HG02870 (cell line): ENCODE results near the gene MSTN.
"Not testable (repeated sequence)": the region's sequence is repeated elsewhere in the genome, so short reads cannot be mapped to it uniquely, and the experiment has no call there.

Source experiments
- ATAC-seq: cut with Tn5 transposase; IDR thresholded peaks from one replicate; pipeline ENCODE4 v1.9.1; 2021; ENCODE audit warnings: mild to moderate bottlenecking, moderate library complexity; ENCODE audit not compliant: unreplicated experiment

Gene MSTN

DNA sequence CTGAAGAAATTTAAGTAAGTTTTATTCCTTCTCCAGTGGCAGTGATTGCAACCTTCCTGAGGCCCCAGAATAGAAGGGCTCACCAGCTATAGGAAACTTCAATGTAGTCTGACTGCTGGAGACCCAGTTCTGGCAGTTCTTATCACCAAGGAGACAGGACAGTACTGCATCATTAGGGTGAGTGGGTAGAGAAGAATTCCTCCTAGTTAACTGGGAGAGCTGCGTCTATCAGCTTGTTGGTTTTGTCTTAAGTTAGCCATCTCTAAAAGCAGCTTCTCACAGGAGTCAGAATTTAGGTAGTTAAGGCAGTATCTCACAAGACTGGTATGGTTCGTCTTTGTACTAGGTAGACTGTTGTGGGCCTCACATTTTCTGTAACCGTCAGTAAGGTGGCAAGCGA lies 3.3 kb upstream of the MSTN start:
- no peak for ATAC-seq

DNA sequence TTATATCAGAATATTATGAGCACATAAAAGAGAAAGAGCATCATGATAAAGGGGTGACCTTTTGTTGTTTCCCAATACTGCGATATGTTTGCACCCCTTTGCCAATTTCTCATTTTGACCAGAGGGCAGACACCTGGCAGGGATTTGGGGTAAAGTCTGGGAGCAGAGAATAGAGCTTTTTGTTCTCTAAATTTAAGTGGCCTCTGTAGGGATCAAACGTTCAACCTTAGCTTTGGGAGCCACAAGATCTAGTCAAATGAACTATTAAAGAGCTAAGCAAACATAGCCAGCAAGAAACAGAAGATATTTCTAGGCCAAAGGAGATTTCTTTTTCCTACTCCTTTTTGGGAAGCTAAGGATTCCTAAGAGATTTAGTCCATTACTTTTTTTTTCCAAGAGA lies 1.1 kb upstream of the MSTN start:
- ATAC-seq = no peak

DNA sequence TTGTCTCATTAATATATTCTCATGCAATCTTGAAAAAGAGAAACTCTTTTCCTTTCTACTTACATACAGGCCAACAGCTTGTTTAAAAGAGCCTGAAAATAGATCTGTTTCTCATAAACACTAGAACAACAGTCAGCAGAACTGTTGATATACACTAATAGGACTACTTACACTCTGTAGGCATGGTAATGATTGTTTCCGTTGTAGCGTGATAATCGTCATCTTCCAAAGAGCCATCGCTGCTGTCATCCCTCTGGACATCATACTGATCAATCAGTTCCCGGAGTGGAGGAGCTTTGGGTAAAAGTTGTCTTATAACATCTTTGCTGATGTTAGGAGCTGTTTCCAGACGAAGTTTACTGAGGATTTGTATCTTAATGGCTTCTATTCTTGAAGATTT lies 476 bp downstream of the MSTN start:
- ATAC-seq = no peak

DNA sequence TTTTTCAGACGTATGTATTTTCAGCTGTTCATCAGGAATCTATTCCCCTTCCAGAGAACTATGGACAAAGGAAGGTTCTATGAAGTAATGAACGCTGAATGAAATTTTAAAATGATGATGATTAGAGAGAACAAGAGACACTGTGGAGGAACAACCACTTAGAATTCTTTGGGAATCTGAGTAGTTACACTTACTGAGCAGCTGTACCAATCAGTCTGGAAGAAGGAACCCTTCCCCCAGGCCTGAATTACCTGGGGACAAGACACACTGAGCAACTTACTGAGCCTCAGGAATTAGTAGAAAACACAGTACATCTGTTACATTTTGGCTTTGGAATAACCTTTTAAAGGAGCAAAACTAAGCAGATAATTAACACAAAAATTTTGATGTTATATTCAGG lies 1.9 kb downstream of the MSTN start:
- ATAC-seq = no peak

DNA sequence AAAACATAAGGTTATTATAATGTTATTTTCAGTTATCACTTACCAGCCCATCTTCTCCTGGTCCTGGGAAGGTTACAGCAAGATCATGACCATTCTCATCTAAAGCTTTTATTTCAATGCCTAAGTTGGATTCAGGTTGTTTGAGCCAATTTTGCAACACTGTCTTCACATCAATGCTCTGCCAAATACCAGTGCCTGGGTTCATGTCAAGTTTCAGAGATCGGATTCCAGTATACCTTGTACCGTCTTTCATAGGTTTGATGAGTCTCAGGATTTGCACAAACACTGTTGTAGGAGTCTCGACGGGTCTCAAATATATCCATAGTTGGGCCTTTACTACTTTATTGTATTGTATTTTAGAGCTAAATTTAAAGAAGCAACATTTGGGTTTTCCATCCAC lies 2.5 kb downstream of the MSTN start:
- ATAC-seq = no peak

DNA sequence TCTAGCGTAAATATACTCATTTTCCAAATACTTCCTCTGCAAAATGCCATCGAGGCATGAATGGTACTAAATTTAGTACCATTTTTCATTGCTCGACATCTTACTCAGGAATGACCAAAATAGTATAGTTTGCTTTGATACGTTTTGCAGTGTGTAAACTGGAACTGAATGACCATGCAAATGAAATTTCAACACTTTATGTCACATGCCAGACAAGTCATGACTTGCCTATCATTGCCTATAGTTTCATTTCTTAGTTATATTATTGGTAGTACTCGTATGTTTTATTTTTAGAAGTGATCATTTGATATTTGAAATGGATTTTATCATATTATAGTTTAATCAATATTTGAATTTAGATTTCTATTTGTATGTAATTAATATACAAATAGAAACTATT lies 9.1 kb downstream of the MSTN start:
- ATAC-seq = no peak

DNA sequence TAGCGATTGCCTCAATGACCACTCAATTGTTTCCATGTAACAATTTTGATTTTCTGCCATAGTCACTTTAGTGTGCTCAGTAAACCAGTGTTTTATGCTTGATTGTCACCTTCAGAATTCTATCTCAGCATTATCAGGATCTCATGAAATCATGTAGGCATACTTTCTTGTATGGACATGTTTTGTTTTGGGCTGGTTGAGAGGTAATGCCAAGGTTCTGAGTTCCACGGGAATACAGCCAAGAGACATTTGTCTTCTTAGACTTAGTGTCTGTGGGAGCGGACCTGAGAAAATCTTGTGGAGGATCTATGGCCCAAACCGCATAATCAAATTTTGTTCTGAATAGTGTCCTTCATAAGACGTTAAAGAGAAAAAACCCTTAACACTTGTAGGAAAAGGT lies 10.2 kb downstream of the MSTN start:
- no peak for ATAC-seq

DNA sequence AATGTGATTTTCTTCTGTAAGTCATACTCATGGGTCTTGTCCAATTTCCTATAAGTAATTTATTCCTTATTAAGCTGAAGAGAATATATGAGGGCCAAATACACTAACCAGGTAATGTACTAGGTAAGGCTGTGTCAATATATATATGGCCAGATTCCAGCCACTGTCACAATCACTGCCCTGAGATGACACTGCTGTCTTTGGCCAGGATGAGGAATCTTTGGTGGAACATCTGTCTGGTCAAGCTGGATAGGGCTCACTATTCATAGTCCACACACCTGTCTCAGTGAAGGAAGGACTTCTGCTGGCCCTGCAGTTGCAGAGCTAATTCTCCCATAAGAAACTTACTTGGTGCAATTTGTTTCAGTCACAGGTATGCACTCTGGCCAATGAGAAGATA lies 11.3 kb downstream of the MSTN start:
- ATAC-seq = no peak

DNA sequence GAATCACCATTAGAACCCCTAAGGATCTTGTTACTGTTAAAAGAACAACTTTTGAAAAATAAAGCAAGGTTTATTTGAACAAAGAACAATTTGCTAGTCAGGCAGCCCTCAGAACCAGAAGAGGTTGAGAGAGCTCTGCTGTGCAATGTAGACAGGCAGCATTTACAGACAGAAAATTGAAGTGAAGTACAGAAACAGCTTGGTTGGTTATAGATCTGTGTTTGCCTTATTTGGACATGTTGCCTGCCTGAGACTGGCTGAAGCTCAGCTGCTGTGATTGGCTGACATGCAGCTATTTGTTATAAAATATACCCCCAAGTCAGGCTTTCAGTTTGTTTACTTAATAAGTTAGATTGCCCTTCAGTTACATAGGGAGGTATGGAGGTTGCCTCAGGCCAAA lies 12.5 kb downstream of the MSTN start:
- ATAC-seq = no peak

DNA sequence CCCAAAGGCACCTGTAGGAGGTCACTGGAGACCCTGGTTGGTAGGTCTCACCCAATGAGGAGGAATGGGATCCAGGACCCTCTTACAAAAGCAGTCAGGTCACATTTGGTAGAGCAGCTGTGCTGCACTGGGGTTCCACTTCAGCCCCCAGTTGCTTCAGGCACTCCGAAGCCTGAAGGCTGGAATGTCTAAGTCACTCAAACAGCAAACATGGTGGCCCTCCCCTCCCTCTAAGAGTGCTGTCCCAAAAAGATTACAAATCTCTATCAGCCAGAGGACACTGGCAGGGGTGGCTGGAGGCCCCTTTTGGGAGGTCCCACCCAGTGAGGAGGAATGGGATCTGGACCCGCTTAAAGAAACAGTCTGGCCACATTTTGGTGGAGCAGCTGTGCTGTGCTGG lies 17.7 kb downstream of the MSTN start:
- ATAC-seq = no peak

DNA sequence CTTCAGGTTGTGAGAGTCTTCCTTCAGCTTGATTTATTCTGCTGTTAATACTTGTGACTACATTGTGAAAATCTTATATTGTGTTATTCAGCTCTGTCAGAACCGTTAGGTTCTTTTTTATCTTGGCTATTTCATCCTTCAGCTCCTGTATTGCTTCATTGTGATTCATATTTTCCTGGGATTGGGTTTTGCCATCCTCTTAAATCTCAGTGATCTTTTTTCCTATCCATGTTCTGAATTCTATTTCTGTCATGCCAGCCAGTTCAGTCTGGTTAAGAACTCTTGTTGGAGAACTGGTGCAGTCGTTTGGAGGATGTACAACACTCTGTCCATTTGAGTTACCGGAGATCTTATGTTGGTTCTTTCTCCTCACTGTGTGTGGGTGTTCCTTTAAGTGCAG lies 19.1 kb downstream of the MSTN start:
- ATAC-seq = no peak

DNA sequence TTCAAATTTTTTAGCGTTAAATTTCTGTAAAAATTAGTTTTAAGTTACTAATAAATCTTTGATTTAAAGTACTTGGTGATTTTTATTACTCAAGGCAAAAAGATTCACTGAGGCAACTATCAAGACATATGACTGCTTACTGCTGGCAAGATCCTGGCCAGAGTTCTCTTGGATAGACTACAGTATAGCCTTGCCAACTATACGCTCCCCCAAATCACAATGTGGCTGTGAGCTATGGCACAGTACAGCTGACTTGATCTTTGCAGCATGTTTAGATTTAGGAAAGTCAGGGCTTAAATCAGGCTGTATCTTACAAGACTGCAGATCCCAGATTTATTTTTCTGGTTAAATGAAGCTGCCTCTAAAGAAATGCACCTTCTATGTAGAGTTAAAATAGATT lies 26.5 kb downstream of the MSTN start:
- no peak for ATAC-seq

DNA sequence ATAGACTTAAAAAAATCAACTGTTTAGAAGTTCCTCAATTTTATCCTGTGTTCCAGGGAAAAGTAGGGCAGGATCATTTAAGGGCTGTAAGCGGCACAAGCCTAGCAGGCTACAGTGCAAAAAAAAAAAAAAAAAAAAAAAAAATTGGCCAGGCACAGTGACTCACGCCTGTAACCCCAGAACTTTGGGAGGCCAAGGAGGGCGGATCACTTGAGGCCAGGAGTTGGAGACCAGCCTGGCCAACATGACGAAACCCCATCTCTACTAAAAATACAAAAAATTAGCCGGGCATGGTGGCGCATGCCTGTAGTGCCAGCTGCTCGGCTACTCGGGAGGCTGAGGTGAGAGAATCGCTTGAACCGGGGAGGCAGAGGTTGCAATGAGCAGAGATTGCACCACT lies 28.1 kb downstream of the MSTN start:
- ATAC-seq = not testable (repeated sequence)

DNA sequence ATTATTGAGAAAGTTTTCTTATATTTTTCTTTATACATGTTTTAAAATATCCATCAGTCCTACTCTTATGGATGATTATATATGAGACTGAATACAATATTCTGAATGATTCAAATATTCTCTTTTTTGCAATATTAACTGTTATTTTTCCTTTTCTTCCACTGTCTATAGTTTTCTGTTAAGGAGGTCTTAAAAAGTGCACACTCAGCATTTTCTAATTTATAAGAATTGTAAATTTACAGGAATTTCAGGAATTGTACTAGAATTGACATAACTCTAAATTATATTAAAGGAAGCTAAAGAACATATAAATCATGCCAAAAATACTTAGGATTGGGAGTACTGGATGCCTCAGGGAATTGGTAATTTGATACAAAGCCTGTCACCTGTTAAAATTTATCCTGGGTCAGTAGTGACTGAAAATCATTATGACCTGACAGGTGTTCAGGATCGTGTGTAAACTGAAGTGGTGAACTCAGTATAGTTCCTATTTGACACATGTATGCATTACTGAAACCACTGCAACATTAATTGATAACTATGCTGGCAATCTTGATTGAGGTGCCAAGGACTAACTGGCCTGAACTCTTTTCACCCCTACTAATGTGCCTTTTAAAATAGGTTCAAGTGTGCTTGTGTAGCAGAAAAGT lies 30.4 kb downstream of the MSTN start:
- no peak for ATAC-seq

DNA sequence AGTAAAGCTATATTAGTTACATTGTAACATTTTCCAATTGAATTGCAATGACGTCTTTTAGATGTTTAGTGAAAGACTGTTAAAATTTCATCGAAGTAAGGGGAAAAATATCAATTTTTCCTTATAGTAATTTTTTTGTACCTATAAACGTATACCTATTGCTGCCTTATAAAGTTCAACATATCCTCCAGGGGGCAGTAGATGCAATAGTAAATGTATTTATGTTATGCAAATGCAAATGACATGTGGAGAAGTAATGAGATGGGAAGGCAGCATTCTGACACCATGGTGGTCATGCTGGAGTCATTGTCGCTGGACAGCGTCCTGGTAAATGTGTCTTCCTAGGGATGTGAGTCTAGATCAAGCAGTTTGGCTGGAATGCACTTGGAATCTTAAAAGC lies 38.7 kb downstream of the MSTN start:
- no peak for ATAC-seq

DNA sequence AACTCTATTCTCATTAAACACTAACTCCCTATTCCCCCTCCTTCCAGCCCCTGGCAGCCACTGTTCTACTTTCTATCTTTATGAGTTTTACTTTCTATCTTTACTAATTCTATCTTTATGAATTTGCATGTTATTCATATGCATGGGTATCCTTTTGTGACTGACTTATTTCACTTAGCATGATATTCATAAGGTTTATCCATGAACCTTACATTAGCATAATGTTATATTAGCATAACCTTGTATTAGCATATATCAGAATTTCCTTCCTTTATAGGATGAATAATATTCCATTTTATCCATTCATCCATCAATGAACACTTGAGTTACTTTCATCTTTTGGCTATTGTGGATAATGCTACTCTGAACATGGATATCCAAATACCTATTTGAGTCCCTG lies 41.8 kb downstream of the MSTN start:
- no peak for ATAC-seq

DNA sequence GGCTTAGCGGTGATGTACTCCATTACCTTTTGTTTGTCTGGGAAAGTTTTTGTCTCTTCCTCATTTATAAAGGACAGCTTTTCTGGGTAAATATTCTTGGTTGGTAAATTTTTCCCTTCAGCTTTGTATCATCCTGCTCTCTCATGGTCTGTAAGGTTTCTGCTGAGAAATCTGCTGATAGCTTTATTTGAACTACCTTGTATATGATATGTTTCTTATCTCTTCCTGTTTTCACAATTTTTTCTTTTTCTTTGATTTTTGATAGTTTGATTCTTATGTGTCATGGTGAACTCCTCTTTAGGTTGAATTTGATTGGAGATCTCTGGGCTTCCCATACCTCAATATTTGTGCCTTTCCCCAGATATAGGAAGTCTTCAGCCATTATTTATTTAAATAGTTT lies 44.7 kb downstream of the MSTN start:
- ATAC-seq = no peak

DNA sequence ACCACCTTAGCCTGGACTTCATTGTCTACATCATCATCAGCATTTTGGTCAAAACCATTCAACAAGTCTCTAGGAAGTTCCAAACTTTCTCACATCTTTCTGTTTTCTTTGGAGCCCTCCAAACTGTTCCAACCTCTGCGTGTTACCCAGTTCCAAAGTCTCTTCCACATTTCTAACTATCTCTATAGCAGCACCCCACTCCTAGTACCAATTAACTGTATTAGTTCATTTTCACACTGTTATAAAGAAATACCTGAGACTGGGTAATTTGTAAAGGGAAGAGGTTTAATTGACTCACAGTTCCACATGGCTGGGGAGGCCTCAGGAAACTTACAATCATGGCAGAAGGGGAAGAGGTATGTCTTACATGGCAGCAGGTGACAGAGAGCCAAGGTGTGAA lies 46.6 kb downstream of the MSTN start:
- not testable (repeated sequence) for ATAC-seq
